HepG2 (cell line): ENCODE measurements around the gene GAS5.

ENCODE experiments used
- EZH2 ChIP-seq: conservative IDR thresholded peaks from 2 replicates; pipeline ENCODE4 v1.6.1; 2012; ENCODE audit warnings: mild to moderate bottlenecking, low read depth, low read length, moderate library complexity
- SP2 ChIP-seq: sonication (generic); formaldehyde crosslinking; IDR thresholded peaks from 2 replicates; pipeline ENCODE4 v1.5.1; 2020; ENCODE audit warnings: mild to moderate bottlenecking, missing genetic modification reagents
- TF ChIP-seq, protein P1 (sequence below): sonication (generic); formaldehyde crosslinking; IDR thresholded peaks from 2 replicates; pipeline ENCODE4 v1.5.0; 2020; ENCODE audit warnings: mild to moderate bottlenecking, missing genetic modification reagents, moderate library complexity

GRCh38 chr1:173818459-173818858 is 49.3 kb downstream of the GAS5 start:
- TF ChIP-seq, protein P1, sequence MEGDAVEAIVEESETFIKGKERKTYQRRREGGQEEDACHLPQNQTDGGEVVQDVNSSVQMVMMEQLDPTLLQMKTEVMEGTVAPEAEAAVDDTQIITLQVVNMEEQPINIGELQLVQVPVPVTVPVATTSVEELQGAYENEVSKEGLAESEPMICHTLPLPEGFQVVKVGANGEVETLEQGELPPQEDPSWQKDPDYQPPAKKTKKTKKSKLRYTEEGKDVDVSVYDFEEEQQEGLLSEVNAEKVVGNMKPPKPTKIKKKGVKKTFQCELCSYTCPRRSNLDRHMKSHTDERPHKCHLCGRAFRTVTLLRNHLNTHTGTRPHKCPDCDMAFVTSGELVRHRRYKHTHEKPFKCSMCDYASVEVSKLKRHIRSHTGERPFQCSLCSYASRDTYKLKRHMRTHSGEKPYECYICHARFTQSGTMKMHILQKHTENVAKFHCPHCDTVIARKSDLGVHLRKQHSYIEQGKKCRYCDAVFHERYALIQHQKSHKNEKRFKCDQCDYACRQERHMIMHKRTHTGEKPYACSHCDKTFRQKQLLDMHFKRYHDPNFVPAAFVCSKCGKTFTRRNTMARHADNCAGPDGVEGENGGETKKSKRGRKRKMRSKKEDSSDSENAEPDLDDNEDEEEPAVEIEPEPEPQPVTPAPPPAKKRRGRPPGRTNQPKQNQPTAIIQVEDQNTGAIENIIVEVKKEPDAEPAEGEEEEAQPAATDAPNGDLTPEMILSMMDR (CRISPR knock-in tag): no peak
- TF ChIP-seq EZH2: no peak
- no peak for TF ChIP-seq SP2
